Thymus (tissue), 11 donors: ENCODE results near the gene PRCP. TPM values are rescaled to one million over a fixed set of nuclear protein-coding genes. Genes with fewer than 3 reads are reported as not detected.

Experiments
- DNase-seq, 9 donors: peaks; one replicate each; pipeline ENCODE4 v3.0.0-alpha.2; 2013; ENCODE audit warnings: low spot score in 9 of 9, low read depth in 6 of 9, missing footprints in 1 of 9
- H3K27ac ChIP-seq, 2 donors: one replicate each; pipeline ENCODE4 v1.5.1; 2013; ENCODE audit warnings: control low read depth in 1 of 2, low read depth in 1 of 2, low read length in 1 of 2, mild to moderate bottlenecking in 1 of 2, moderate library complexity in 1 of 2
- H3K27me3 ChIP-seq, 2 donors: one replicate each; pipeline ENCODE4 v1.5.1; 2013; ENCODE audit warnings: low read length in 1 of 2; ENCODE audit not compliant: control insufficient read depth in 2 of 2, insufficient read depth in 1 of 2
- H3K36me3 ChIP-seq, 2 donors: one replicate each; pipeline ENCODE4 v1.5.1; 2013; ENCODE audit warnings: low read length in 1 of 2, mild to moderate bottlenecking in 1 of 2, moderate library complexity in 1 of 2; ENCODE audit not compliant: control insufficient read depth in 2 of 2, insufficient read depth in 2 of 2
- H3K4me1 ChIP-seq, 2 donors: one replicate each; pipeline ENCODE4 v1.5.1; 2013; ENCODE audit warnings: low read length in 2 of 2; ENCODE audit not compliant: control insufficient read depth in 2 of 2, insufficient read depth in 2 of 2
- H3K4me3 ChIP-seq, 2 donors: one replicate each; pipeline ENCODE4 v1.5.1; 2013; ENCODE audit warnings: low read length in 2 of 2, control low read depth in 1 of 2, mild to moderate bottlenecking in 1 of 2
- H3K9me3 ChIP-seq, 2 donors: one replicate each; pipeline ENCODE4 v1.5.1; 2013; ENCODE audit warnings: low read length in 1 of 2, mild to moderate bottlenecking in 1 of 2; ENCODE audit not compliant: control insufficient read depth in 2 of 2, insufficient read depth in 1 of 2
- WGBS: extraction: QIAGEN DNeasy Blood & Tissue Kit; methylation state at CpG from one replicate; pipeline ENCODE4 v1.1.7; 2013; 5-methylcytosine and 5-hydroxymethylcytosine counted together
- polyA plus RNA-seq: library from polyadenylated mRNA; stranded (reverse); fragments of 200-250 nt; gene quantifications from one replicate; pipeline ENCODE4 v1.2.3, GENCODE V29; 2013
- total RNA-seq: library from RNA; stranded (reverse); fragments of 120-200 nt; gene quantifications from one replicate; pipeline ENCODE4 v1.2.4, GENCODE V29; 2013
- donor health status: healthy.

Gene PRCP
- total and polyA plus RNA-seq, 2 donors = 38.4 to 51.7 TPM

DNA sequence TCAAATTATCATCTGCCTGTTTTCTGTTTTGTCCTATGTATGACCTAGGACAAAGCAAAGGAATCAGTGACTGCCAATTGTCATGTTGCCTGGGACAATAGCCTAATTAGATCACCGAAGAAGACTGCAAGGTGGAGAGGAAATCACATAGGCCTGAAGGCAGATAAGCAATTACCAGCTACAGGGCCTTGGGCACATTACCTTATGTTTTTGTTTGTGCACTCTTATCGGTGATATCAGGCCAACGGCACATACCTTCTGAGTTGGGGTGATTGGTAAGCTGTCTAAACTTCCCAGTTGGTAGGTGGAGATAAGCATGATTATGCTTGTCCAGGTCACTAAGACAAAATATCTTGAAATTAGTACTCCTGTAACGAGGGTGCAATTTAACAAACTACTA is 108.5 kb downstream of the PRCP start:
- DNase-seq = no peak
- Histone ChIP-seq H3K27me3 (no peaks in the 10 kb centered on the region), H3K27ac (no peak overlapping the region), H3K4me3 (no peak overlapping the region), H3K36me3 (no peaks in the 10 kb centered on the region), H3K4me1 (peaks cover 0 to 5% of the 10 kb centered on the region in 2 donors), H3K9me3 (no peaks in the 10 kb centered on the region)
- WGBS = 77% methylated on average over 4 of the region's 4 CpGs

DNA sequence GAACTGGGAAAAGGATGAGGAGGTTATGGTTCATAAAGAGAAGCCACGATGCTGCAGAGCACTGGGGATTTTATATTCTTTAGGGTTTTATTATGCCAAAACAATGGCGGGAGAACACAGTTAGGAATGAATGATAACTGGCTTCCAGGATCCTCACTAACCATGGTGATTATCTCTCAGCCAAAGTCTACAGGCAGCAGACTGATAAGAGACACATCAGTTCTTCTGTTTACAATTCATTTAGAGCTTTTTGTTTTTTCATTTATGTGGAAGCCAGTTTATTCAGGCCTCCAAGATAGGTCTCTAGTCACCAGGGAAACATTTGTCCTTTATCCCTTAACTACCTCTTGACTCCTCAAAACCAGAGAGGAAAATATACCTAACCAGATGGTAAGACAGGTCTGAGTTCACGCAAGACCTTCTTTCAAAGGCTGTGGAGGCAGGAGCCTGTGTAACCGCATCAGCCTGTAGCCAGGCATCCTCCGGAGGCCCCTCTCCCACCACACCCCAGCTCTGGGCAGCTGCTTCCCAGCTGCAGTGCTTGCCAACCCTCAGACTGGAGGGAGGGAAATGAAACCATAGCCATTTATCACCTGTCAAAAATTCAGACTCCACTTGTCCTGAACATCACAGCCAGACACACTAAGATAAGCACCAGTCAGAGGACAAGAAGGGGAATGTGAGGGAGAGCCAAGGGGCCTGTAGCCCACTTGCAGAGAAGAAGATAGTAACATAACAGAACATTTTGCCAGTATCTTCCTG is 109.3 kb downstream of the PRCP start:
- Histone ChIP-seq H3K36me3 (no peaks in the 10 kb centered on the region), H3K27me3 (no peaks in the 10 kb centered on the region), H3K4me1 (peaks cover 0 to 5% of the 10 kb centered on the region in 2 donors), H3K4me3 (no peak overlapping the region), H3K9me3 (no peaks in the 10 kb centered on the region), H3K27ac (no peak overlapping the region)
- WGBS = 39% methylated on average over 5 of the region's 5 CpGs
- DNase-seq = peak in 1 of 9 donors; percentile 4

DNA sequence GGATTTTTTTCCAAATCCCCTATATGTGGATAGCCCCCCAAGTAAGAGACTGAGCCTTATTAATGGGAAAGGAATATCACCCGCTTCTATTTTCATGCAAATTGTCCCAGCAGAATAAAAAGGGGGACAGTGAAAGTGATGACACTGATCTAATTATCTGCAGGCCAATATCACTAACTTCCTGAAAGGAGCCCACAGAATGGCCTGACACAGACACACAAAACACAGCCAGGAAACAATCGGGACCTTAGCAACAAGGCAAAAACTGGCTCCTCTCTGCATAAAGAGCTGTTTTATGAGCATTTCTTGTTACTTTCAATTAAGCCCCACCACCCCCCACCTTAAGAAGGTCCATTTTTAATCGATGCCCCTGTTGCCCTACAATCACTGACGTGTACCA is 112.2 kb downstream of the PRCP start:
- peaks cover 0 to 5% of the 10 kb centered on the region in 2 donors for H3K4me1 ChIP-seq
- no peaks in the 10 kb centered on the region for H3K9me3 ChIP-seq
- no peak overlapping the region for H3K27ac ChIP-seq
- H3K36me3 ChIP-seq = no peaks in the 10 kb centered on the region
- H3K4me3 ChIP-seq = no peak overlapping the region
- WGBS = 92% methylated on average over 4 of the region's 4 CpGs
- no peaks in the 10 kb centered on the region for H3K27me3 ChIP-seq
- DNase-seq = no peak

DNA sequence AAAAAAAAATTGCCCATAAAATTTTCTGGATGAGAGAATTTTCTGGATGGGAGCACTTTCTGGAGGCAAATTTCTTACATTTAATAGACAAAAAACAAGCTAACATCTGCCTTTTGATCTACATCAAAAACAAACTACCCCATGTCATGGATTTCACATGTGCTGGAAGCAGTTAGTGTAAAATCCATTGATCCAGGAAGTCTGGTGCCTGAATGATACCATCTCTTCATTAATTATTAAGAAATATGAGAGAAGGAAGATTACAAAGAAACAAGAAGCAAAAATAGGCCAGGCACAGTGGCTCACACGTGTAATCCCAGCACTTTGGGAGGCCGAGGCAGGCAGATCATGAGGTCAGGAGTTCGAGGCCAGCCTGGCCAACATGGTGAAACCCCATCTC is 113.4 kb downstream of the PRCP start:
- H3K27me3 ChIP-seq = no peaks in the 10 kb centered on the region
- no peak overlapping the region for H3K27ac ChIP-seq
- H3K9me3 ChIP-seq = no peaks in the 10 kb centered on the region
- no peak for DNase-seq
- H3K4me1 ChIP-seq = peaks cover 0 to 5% of the 10 kb centered on the region in 2 donors
- no peak overlapping the region for H3K4me3 ChIP-seq
- 89% methylated on average over 3 of the region's 3 CpGs for WGBS
- no peaks in the 10 kb centered on the region for H3K36me3 ChIP-seq

DNA sequence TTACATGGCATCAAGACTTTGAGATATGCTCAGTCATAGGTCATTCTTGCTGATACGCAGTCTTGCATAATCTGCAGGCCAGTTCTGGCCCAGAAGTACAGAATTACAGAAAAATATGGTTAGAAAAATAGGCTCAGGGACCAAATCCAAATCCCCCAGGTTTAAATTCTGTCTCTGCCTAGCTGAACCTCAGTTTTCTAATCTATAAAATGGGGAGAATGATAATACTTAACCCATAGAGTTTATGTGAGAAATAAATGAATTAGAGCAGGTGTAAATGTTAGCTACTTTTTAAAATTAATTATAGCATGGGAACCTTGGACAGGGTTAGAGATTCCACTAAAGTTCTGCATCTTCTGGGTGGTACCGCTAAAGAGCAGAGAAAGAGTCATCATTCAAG is 114.2 kb downstream of the PRCP start:
- H3K27ac ChIP-seq = no peak overlapping the region
- peaks cover 0 to 1% of the 10 kb centered on the region in 2 donors for H3K4me1 ChIP-seq
- H3K36me3 ChIP-seq = no peaks in the 10 kb centered on the region
- WGBS = over 99% methylated on average over 2 of the region's 2 CpGs
- no peak overlapping the region for H3K4me3 ChIP-seq
- DNase-seq = no peak
- no peaks in the 10 kb centered on the region for H3K27me3 ChIP-seq
- H3K9me3 ChIP-seq = no peaks in the 10 kb centered on the region

DNA sequence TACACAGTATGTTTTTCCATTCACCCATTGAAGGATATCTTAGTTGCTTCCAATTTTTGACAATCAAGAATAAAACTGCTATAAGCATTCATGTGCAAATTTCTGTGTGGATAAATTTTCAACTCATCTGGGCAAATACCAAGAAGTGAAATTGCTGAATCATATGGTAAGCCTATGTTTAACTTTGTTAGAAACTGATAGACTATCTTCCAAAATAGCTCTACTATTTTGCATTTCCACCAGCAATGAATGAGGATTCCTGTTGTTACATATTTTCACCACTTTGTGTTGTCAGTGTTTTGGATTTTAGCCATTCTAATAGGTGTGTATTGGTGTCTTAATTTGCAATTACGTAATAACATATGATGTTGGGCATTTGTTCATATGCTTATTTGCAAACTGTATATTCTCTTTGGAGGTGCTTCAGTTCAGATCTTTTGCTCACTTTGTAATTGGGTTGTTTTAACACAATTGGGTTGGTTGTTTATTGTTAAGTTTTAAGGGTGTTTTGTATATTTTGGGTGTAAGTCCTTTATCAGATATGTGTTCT is 117.3 kb downstream of the PRCP start:
- no peaks in the 10 kb centered on the region for H3K27me3 ChIP-seq
- DNase-seq = no peak
- no peaks in the 10 kb centered on the region for H3K36me3 ChIP-seq
- no peak overlapping the region for H3K4me3 ChIP-seq
- no peaks in the 10 kb centered on the region for H3K9me3 ChIP-seq
- WGBS = 96% methylated on average over 1 of the region's 1 CpG
- no peak overlapping the region for H3K27ac ChIP-seq
- no peaks in the 10 kb centered on the region for H3K4me1 ChIP-seq

DNA sequence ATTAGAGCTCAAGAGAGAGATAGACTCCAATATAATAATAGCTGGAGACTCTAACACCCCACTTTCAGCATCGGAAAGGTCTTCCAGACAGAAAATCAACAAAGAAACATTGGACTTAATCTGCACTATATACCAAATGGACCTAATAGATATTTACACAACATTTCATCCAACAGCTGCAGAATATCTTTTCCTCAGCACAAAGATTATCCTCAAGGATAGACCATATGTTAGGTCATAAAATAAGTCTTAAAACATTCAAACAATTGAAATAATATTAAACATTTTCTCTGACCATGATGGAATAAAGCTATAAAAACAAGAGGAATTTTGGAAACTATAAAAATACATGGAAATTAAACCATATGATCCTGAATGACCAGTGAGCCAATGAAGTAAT is 121.5 kb downstream of the PRCP start:
- 95% methylated on average over 1 of the region's 1 CpG for WGBS

DNA sequence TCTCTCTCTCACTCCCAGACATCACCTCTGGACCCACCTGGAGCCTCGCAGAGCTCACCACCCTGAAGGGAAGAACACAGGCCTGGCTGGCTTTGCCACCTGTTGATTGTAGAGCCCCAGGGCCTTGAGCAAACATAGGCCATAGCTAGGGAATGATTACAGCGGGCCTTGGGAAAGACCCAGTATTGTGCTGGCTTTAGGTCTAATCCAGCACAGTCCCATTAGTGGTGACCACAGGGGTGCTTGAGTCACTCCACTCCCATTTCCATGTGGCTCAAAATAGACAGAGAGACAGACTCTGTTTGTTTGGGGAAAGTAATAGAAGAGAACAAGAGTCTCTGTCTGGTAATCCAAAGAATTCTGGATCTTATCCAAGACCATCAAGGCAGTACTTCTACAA is 123.9 kb downstream of the PRCP start:
- no peaks in the 10 kb centered on the region for H3K4me1 ChIP-seq

More for the DNA sequence above, 121.5 kb downstream of the PRCP start:
- no peaks in the 10 kb centered on the region for H3K36me3 ChIP-seq
- DNase-seq = no peak
- H3K27me3 ChIP-seq = no peaks in the 10 kb centered on the region
- no peak overlapping the region for H3K4me3 ChIP-seq
- no peaks in the 10 kb centered on the region for H3K9me3 ChIP-seq
- H3K27ac ChIP-seq = no peak overlapping the region
- no peaks in the 10 kb centered on the region for H3K4me1 ChIP-seq

DNA sequence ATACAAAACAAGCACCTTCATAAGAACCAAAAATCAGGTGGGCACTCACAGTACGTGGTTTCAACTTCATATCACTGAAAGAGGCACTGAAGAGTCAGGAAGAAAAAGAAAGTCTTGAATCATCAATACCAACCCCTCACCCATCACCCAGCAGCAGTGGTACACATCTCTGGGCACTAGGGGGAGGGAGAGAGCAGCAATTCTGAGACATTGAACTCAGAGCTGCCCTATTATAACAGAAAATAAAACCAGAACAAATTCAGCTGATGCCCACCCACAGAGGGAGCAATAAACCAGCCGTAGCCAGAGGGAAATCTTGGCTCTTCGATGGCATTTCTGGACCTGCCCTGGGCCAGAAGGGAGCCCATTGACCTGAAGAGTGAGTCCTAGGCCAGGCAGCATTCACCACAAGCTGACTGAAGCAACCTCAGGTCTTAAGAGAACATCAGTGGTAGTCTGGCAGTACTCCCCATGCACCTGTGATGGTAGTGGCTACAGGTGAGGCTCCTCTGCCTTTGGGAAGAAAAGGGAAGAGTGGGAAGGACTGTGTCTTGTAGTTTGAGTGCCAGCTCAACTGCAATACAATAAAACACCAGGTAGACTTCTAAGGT is 124.4 kb downstream of the PRCP start:
- no peaks in the 10 kb centered on the region for H3K27me3 ChIP-seq
- no peaks in the 10 kb centered on the region for H3K9me3 ChIP-seq
- no peak overlapping the region for H3K27ac ChIP-seq
- DNase-seq = peak in 5 of 9 donors; percentile 5 to 34 (median 18)
- no peaks in the 10 kb centered on the region for H3K36me3 ChIP-seq
- no peaks in the 10 kb centered on the region for H3K4me1 ChIP-seq
- H3K4me3 ChIP-seq = no peak overlapping the region
- 64% methylated on average over 3 of the region's 3 CpGs for WGBS

More for the DNA sequence above, 123.9 kb downstream of the PRCP start:
- Histone ChIP-seq H3K9me3 (no peaks in the 10 kb centered on the region), H3K36me3 (no peaks in the 10 kb centered on the region), H3K4me3 (no peak overlapping the region), H3K27me3 (no peaks in the 10 kb centered on the region), H3K27ac (no peak overlapping the region)
- WGBS = 93% methylated on average over 2 of the region's 2 CpGs
- no peak for DNase-seq
